GM19240 (cell line): Measurements from ENCODE around the gene MAPKAP1.
"Not testable (repeated sequence)": the region's sequence is repeated elsewhere in the genome, so short reads cannot be mapped to it uniquely, and the experiment has no call there.

Experiments used
- DNase-seq: peaks from one replicate; pipeline ENCODE4 v3.0.0; 2011; ENCODE audit warnings: low spot score; ENCODE audit not compliant: insufficient read length

MAPKAP1 gene

GRCh38 chr9:125732562-125732961 lies 25.6 kb upstream of the MAPKAP1 start:
- no peak for DNase-seq

DNA sequence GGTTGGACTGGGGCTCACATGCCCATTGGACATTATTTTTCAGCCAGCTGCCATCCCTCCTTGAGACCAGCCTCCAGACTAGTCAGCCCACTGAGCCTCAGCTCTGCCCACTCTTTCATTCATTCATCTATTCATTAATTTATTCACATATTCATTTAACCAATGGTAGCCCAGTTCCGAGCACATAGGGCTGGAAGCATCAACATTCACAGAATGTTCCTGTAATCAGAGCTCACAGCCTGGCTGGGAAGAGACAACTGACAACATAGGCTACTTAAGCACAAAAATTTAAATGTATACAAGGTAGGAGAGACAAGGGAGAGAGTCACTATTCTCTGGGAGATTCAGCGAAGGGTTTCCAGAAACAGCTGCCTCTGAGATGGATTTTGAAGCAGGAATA lies 23.2 kb upstream of the MAPKAP1 start:
- no peak for DNase-seq

- no peak for DNase-seq
Observed at GRCh38 chr9:125726456-125727132, 19.6 kb upstream of the MAPKAP1 start.

GRCh38 chr9:125707472-125707804 lies 430 bp upstream of the MAPKAP1 start:
- no peak for DNase-seq

GRCh38 chr9:125705893-125706292 lies 1.1 kb downstream of the MAPKAP1 start:
- DNase-seq: no peak

DNA sequence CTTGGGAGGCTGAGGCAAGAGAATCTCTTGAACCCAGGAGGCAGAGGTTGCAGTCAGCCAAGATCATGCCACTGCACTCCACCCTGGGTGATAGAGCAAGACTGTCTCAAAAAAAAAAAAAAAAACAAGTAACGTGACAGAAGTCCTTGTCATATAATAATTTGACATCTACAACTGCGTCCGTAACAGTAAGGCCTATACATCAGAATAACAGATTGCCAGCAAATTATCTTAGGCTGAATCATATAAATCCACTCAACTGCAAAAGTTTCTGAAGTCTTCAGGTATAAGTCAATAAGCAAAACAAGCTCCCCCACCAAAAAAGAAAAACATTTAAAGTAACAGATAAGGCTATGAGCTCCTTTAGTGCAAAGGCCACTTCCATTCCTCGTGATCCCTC lies 3.3 kb downstream of the MAPKAP1 start:
- DNase-seq: no peak

DNA sequence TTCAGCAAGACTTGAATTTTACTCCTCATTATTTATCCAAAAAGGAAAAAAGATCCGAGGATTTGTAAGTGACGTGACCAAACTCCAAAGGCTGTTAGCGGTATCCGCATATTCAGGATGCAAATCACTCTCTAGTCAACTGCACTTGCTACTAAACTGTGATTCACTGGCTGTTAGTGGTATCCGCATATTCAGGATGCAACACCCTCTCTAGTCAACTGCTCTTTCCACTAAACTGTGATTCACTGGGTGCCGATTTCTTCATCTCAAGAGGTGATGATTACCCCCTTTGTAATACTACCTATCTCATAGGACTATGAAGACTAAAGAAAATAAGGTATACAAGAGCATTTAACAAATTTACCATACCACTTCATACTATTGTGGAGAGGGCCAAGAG lies 5.7 kb downstream of the MAPKAP1 start:
- no peak for DNase-seq

- DNase-seq: peak; percentile 29
Observed at GRCh38 chr9:125700791-125701190, 6.2 kb downstream of the MAPKAP1 start.

DNA sequence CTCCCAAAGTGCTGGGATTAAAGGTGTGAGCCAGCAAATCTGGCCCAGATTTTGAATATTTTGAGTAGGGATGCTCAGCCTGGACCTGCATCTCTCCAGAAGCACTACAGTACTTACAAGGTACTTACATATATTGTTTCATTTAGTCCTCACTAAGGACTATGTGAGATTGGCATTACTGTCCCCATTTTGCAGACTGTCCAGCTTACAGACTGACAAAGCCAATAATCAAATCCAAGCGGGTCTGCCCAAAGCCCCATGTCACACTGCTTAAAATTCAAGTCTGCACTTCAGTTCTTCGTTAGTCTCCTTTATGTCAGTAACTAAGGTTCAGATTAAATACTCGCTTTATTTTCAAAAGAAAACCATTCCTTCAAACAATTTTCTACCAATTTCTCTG lies 7.1 kb downstream of the MAPKAP1 start:
- no peak for DNase-seq

DNA sequence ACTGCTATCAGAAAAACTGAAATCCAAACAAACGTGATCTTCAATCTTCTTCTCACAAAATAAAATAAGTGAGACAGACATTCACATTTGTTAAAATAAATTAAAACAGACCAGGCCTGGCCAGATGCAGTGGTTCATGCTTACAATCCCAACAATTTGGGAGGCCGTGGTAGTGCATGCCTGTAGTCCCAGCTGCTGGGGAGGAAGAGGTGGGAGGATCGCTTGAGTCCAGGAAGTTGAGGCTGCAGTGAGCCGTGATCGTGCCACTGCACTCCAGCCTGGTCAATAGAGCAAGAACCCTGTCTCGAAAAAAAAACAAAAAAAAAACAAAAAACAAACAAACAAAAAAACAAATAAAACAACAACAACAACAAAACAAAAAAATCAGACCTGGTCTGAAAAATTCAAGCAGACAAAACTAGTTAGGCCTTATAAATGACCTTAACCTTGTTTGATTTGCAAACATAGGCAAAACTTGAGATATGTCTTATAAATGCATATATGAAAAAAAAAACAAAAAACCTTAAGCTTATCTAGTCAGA lies 10.8 kb downstream of the MAPKAP1 start:
- no peak for DNase-seq

GRCh38 chr9:125695548-125695947 lies 11.5 kb downstream of the MAPKAP1 start:
- DNase-seq: not testable (repeated sequence)

DNA sequence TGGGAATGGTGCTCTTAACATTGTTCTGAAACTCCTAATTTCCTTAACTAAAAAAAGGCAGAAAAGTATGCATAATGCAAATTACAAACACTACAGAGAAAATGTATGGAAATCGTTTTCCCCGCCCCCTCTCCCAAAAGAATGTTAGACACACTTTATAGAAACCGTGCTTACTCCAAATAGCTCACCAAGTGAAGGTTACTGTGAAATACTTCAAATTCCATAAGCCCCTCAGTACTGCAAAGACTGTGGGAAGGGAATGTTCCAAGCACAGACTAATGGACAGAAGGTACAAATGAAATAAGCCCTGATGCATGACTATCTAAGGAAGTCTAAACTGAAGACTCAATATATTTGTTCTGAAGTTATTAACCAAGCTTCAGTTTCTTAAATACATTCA lies 12.5 kb downstream of the MAPKAP1 start:
- DNase-seq: no peak

GRCh38 chr9:125693492-125693891 lies 13.5 kb downstream of the MAPKAP1 start:
- not testable (repeated sequence) for DNase-seq

DNA sequence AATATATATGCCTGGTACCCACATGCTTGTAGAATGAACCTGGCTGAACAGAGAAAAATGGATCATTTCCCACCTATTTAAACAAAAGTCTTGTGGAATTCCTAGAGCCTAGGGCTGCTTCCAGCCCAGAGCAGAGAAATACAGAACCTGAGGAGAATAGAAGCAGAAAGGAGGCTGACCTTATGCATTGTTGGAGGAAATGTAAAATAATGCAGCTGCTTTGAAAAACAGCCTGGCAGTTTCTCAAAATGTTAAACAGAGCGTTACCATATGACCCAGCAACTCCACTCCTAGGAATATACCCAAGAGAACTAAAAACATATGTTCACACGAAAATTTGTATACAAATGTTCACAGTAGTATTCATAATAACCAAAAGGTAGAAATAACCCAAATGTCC lies 15.1 kb downstream of the MAPKAP1 start:
- DNase-seq: no peak

GRCh38 chr9:125690679-125691078 lies 16.3 kb downstream of the MAPKAP1 start:
- no peak for DNase-seq

DNA sequence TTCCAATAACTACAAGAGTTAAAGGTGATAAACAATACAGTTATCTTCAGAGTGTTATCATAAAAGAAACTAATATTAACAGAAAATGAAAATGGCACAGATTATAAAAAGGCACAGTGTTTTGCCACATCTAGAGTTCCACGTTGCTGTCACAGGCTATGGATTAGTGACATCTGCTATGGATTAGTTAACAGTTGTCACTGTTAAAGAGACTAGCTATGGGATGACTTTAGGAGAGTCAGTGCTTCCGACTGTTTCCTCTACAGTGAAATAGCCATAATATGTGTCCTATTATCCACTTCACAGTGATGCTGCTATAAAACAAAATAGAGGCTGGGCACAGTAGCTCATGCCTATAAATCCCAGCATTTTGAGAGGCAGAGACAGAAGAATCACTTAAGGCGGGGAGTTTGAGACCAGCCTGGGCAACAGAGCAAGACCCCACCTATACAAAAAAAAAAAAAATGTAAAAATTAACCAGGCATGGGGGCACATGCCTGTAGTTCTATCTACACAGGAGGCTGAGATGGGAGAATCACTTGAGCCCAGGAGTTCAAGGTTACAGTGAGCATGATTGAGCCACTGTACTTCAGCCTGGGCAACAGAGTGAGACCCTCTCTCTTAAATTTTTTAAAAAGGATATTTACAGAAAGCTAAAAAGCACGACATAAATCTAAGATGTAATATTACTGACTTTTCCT lies 19.7 kb downstream of the MAPKAP1 start:
- DNase-seq: no peak

- no peak for DNase-seq
Observed at GRCh38 chr9:125685167-125685566, 21.8 kb downstream of the MAPKAP1 start.

DNA sequence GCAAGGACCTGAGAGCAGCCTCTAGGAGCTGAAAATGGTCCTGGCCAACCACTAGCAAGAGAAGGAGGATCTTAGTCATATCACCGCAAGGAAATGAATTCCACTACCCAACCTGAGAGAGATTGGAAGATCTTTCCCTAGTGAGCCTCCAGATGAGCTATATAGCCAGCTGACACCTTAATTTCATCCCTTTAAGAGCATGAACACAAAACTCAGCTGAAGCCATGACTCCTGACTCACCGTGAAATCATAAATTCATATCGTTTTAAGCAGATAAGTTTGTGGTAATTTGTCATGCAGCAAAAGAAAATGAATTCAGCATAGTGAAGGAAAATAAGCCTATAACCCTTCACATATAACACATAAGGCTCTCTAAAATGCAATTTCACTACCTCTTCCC lies 23.5 kb downstream of the MAPKAP1 start:
- DNase-seq: no peak

DNA sequence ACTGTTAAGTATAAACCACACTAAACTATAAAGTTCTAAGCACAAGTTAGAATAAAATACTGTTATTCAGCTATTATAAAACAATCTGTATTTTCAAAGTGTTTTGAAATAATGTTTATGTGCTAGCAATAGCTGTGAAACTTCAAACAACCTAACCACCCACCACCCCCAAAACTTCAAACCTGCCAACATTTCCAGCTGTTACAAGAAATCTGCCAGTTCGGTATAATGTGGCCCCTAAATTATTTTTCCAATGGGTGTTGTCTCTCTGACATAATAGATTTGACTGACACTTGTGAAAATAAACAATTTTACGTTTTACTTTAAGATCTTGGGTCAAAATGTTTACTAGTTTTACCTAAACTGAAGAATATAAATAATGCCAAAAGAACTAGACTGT lies 24.7 kb downstream of the MAPKAP1 start:
- DNase-seq: no peak

DNA sequence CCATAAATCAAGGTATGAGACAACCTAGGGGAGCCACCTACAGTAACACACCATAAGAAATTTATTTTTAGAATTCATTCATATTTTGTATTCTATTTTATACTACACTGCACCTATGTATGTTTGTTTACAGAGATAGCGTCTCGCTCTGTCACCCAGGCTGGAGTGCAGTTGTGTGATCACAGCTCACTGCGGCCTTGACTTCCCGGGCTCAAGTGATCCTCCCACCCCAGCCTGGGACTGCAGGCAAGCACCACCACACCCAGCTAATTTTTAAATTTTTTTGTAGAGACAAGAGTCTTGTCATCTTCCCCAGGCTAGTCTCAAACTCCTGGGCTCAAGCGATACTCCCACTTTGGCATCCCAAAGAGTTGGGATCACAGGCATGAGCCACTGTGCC lies 25.4 kb downstream of the MAPKAP1 start:
- no peak for DNase-seq

- no peak for DNase-seq
Observed at GRCh38 chr9:125681086-125681622, 25.9 kb downstream of the MAPKAP1 start.

- no peak for DNase-seq
Observed at GRCh38 chr9:125680445-125680844, 26.6 kb downstream of the MAPKAP1 start.
